ENCODE results near the gene KRT78.
A peak's percentile ranks its signal among the peaks of the same experiment; 100 is the strongest.

KRT78 gene

GRCh38 chr12:52811191-52812072, 37.4 kb downstream of the KRT78 start:
- no peak for DNase-seq

GRCh38 chr12:52810554-52810953, 38.2 kb downstream of the KRT78 start:
- no peak for DNase-seq

GRCh38 chr12:52809166-52809565, 39.6 kb downstream of the KRT78 start:
- DNase-seq = no peak

- DNase-seq = no peak
These were observed 40.1 kb downstream of the KRT78 start for GRCh38 chr12:52808573-52809160.

- DNase-seq = no peak
These were observed 41.0 kb downstream of the KRT78 start for GRCh38 chr12:52807544-52808470.

GRCh38 chr12:52806821-52807543, 41.8 kb downstream of the KRT78 start:
- no peak for DNase-seq

GRCh38 chr12:52806169-52806811, 42.5 kb downstream of the KRT78 start:
- DNase-seq = no peak

- DNase-seq = no peak
These were observed 43.1 kb downstream of the KRT78 start for GRCh38 chr12:52805739-52806138.

- DNase-seq = no peak
These were observed 43.8 kb downstream of the KRT78 start for GRCh38 chr12:52805000-52805399.

- no peak for DNase-seq
These were observed 46.4 kb downstream of the KRT78 start for GRCh38 chr12:52802442-52802841.

- DNase-seq = no peak
These were observed 47.0 kb downstream of the KRT78 start for GRCh38 chr12:52801773-52802172.

- DNase-seq = no peak
These were observed 48.4 kb downstream of the KRT78 start for GRCh38 chr12:52800259-52800917.

GRCh38 chr12:52799505-52800211, 49.1 kb downstream of the KRT78 start:
- no peak for DNase-seq

GRCh38 chr12:52798671-52799504, 49.9 kb downstream of the KRT78 start:
- DNase-seq = peak; percentile 82

- peak; percentile 84 for DNase-seq
These were observed 50.7 kb downstream of the KRT78 start for GRCh38 chr12:52798003-52798670.

- no peak for DNase-seq
These were observed 51.3 kb downstream of the KRT78 start for GRCh38 chr12:52797529-52797894.

GRCh38 chr12:52796839-52797528, 51.8 kb downstream of the KRT78 start:
- DNase-seq = no peak

GRCh38 chr12:52796429-52796794, 52.4 kb downstream of the KRT78 start:
- DNase-seq = no peak

Measured in fibroblast of upper back skin (primary cell).